K562 (cell line): Measurements from ENCODE around the gene AMBRA1. TPM values are rescaled to one million over a fixed set of nuclear protein-coding genes. Genes with fewer than 3 reads are reported as not detected.

Experiments used
- COPS2 ChIP-seq: fragments of 450-650 bp; conservative IDR thresholded peaks from 2 replicates; pipeline ENCODE4 v1.6.1; 2016; ENCODE audit warnings: mild to moderate bottlenecking, moderate library complexity
- EGR1 ChIP-seq: fragments of 450-650 bp; conservative IDR thresholded peaks from 2 replicates; pipeline ENCODE4 v1.6.1; 2017; ENCODE audit warnings: mild to moderate bottlenecking
- ESRRA ChIP-seq: fragments of 450-650 bp; IDR thresholded peaks from 2 replicates; pipeline ENCODE4 v1.6.1; 2014; ENCODE audit warnings: low read depth, mild to moderate bottlenecking, moderate library complexity, borderline replicate concordance
- ESRRB ChIP-seq: fragments of 250-450 bp; sonication (Bioruptor Pico); IDR thresholded peaks from 2 replicates; pipeline ENCODE4 v1.5.0; 2020; ENCODE audit warnings: mild to moderate bottlenecking, moderate library complexity, borderline replicate concordance
- FOXP1 ChIP-seq: sonication (generic); formaldehyde crosslinking; IDR thresholded peaks from 2 replicates; pipeline ENCODE4 v1.8.0; 2022; ENCODE audit warnings: mild to moderate bottlenecking, missing genetic modification reagents
- HDAC1 ChIP-seq, 2 experiments: fragments of 450-650 bp; IDR thresholded peaks; 2 replicates each; pipeline ENCODE4 v1.6.1; 2016 to 2017; ENCODE audit warnings: inconsistent platforms in 1 of 2, mild to moderate bottlenecking in 1 of 2, moderate library complexity in 1 of 2
- HNRNPLL ChIP-seq: fragments of 200-400 bp; formaldehyde crosslinking; IDR thresholded peaks from 2 replicates; pipeline ENCODE4 v1.6.1; 2017; ENCODE audit warnings: low read length, low read depth, mild to moderate bottlenecking; ENCODE audit not compliant: poor library complexity, severe bottlenecking
- MAZ ChIP-seq, 2 experiments: fragments of 450-650 bp in 1 of 2; sonication (generic) in 1 of 2; formaldehyde crosslinking; IDR thresholded peaks in 1 of 2; conservative IDR thresholded peaks in 1 of 2; 2 replicates each; pipeline versions ENCODE4 v1.4.0 to v1.5.0; 2020; ENCODE audit warnings: mild to moderate bottlenecking in 1 of 2, missing genetic modification reagents in 1 of 2
- NFATC3 ChIP-seq: fragments of 450-650 bp; IDR thresholded peaks from 2 replicates; pipeline ENCODE4 v1.6.1; 2017; ENCODE audit warnings: mild to moderate bottlenecking
- NR4A1 ChIP-seq, 2 experiments: fragments of 250-450 bp in 1 of 2; fragments of 450-650 bp in 1 of 2; sonication (Bioruptor Pico) in 1 of 2; IDR thresholded peaks; 2 replicates each; pipeline versions ENCODE4 v1.4.0 to v1.6.1; 2016 to 2020; ENCODE audit warnings: mild to moderate bottlenecking in 2 of 2, missing compliant biosample characterization in 1 of 2, missing genetic modification characterization in 1 of 2, moderate library complexity in 1 of 2
- POLR3A ChIP-seq: IDR thresholded peaks from 2 replicates; pipeline ENCODE4 v1.6.1; 2011; ENCODE audit warnings: borderline replicate concordance, mild to moderate bottlenecking, moderate library complexity; ENCODE audit not compliant: insufficient read length, insufficient read depth; ENCODE audit errors: extremely low read depth
- POU5F1 ChIP-seq: fragments of 150-350 bp; IDR thresholded peaks from 2 replicates; pipeline ENCODE4 v1.6.1; 2014; ENCODE audit warnings: borderline replicate concordance, low read length, low read depth, mild to moderate bottlenecking; ENCODE audit not compliant: partially characterized antibody
- RBFOX2 ChIP-seq: fragments of 200-400 bp; formaldehyde crosslinking; IDR thresholded peaks from 2 replicates; pipeline ENCODE4 v1.6.1; 2017; ENCODE audit warnings: low read depth, mild to moderate bottlenecking, low read length, moderate library complexity
- SMARCA5 ChIP-seq: fragments of 450-650 bp; IDR thresholded peaks from 2 replicates; pipeline ENCODE4 v1.6.1; 2016
- SOX6 ChIP-seq: fragments of 450-650 bp; IDR thresholded peaks from 2 replicates; pipeline ENCODE4 v1.6.1; 2014; ENCODE audit warnings: mild to moderate bottlenecking
- SREBF1 ChIP-seq: fragments of 150-350 bp; IDR thresholded peaks from 2 replicates; pipeline ENCODE4 v1.6.1; 2014; ENCODE audit warnings: antibody characterized with exemption, low read depth, low read length, borderline replicate concordance
- SRSF9 ChIP-seq: fragments of 200-400 bp; formaldehyde crosslinking; IDR thresholded peaks from 2 replicates; pipeline ENCODE4 v1.6.1; 2017; ENCODE audit warnings: low read depth, low read length, borderline replicate concordance
- TRIM24 ChIP-seq, 2 experiments: fragments of 450-650 bp; IDR thresholded peaks; 2 replicates each; pipeline ENCODE4 v1.6.1; 2016
- XRCC3 ChIP-seq: fragments of 450-650 bp; IDR thresholded peaks from 2 replicates; pipeline ENCODE4 v1.6.1; 2017; ENCODE audit warnings: mild to moderate bottlenecking, moderate library complexity
- ZBTB1 ChIP-seq: sonication (generic); formaldehyde crosslinking; IDR thresholded peaks from 2 replicates; pipeline ENCODE4 v1.8.1; 2023; ENCODE audit warnings: missing genetic modification reagents, low read depth, mild to moderate bottlenecking, borderline replicate concordance
- ZC3H11A ChIP-seq: IDR thresholded peaks from 2 replicates; pipeline ENCODE4 v1.6.1; 2012; ENCODE audit warnings: low read depth, low read length, improper control_type of control experiment
- ZMIZ1 ChIP-seq, 2 experiments: fragments of 150-350 bp in 1 of 2; IDR thresholded peaks; 2 replicates each; pipeline ENCODE4 v1.6.1; 2012 to 2016; ENCODE audit warnings: low read depth in 2 of 2, low read length in 2 of 2, mild to moderate bottlenecking in 1 of 2, moderate library complexity in 1 of 2
- ZNF124 ChIP-seq: sonication (generic); formaldehyde crosslinking; IDR thresholded peaks from 2 replicates; pipeline ENCODE4 v1.8.1; 2022; ENCODE audit warnings: missing genetic modification reagents
- ZNF3 ChIP-seq: fragments of 250-450 bp; sonication (Bioruptor Pico); IDR thresholded peaks from 2 replicates; pipeline ENCODE4 v1.5.0; 2021; ENCODE audit warnings: mild to moderate bottlenecking, moderate library complexity
- ZNF561 ChIP-seq: fragments of 450-650 bp; formaldehyde crosslinking; conservative IDR thresholded peaks from 2 replicates; pipeline ENCODE4 v1.4.0; 2020; ENCODE audit warnings: mild to moderate bottlenecking, moderate library complexity
- polyA plus RNA-seq, 8 experiments: library from polyadenylated mRNA; depleted of rRNA in 4 of 8; stranded (reverse) in 5 of 8; unstranded in 3 of 8; fragments of >200 nt; fragmentation: Nextera tagmentation in 2 of 8; fragmentation: Illumina TruSeq in 1 of 8; extraction: Ambion mirVana in 2 of 8; extraction: Trizol in 1 of 8; gene quantifications; 2 replicates each; pipeline versions ENCODE4 v1.2.1 to v1.2.3, GENCODE V29; 2011 to 2014; ENCODE audit warnings: inconsistent platforms in 1 of 8, missing spikeins in 1 of 8
- total RNA-seq, 7 experiments: library from RNA; depleted of rRNA in 6 of 7; stranded (reverse); fragments of >200 nt in 6 of 7; fragmentation: Illumina TruSeq in 2 of 7; extraction: Trizol in 2 of 7; gene quantifications; 2 replicates each; pipeline versions ENCODE4 v1.2.1 to v1.2.3, GENCODE V29; 2011 to 2021; ENCODE audit warnings: low replicate concordance in 1 of 7

AMBRA1 gene
- total and polyA plus RNA-seq, 9 of the 15 experiments (the other 6 are each of a cell fraction or from before 2014, with no cell fraction given), result 0.15 to 24.5 (median 13.0) TPM

- TF ChIP-seq SRSF9 (no peak), ZNF561 (no peak), RBFOX2 (no peak), ZBTB1 (no peak), ZNF3 (CRISPR knock-in tag) (no peak), COPS2 (no peak), ESRRA (no peak; the same call in 1 of the 2 replicates), SMARCA5 (no peak), MAZ (CRISPR knock-in tag; conservative IDR thresholded peaks at IDR 0.05 in 1 of 2, IDR thresholded peaks at IDR 0.05 in 1 of 2) (no peak; a peak in 1 of 4 replicates), ESRRB (CRISPR knock-in tag) (no peak), NR4A1 (CRISPR knock-in tag; IDR thresholded peaks at IDR 0.05) (no peak), NR4A1 (tag; IDR thresholded peaks at IDR 0.05) (no peak), SOX6 (peak; percentile 76), TRIM24 (IDR thresholded peaks at IDR 0.05) (peak; percentile 63 to 80), NFATC3 (no peak), SREBF1 (no peak), XRCC3 (no peak), ZNF124 (CRISPR knock-in tag) (no peak), ZC3H11A (no peak), EGR1 (no peak), POLR3A (no peak), HDAC1 (IDR thresholded peaks at IDR 0.05) (0 out of 4 replicates have a peak, but pooled peaks of 1 of the 2 experiments have one; percentile 55), POU5F1 (no peak), ZMIZ1 (IDR thresholded peaks at IDR 0.05; ENCODE audit: low read depth in 2 of 2, low read length in 2 of 2) (no peak), FOXP1 (CRISPR knock-in tag) (no peak), HNRNPLL (no peak)
Measured at GRCh38 chr11:46554213-46555147, 39.3 kb downstream of the AMBRA1 start (continued).
